Coronary artery (tissue), 2 donors: ENCODE data around the gene ZDHHC11.

ENCODE experiments used
- DNase-seq: peaks from one replicate; pipeline ENCODE4 v3.0.0-alpha.2; 2017; ENCODE audit warnings: low spot score
- H3K27ac ChIP-seq, 2 donors: fragments of 200-600 bp; sonication (generic); one replicate each; pipeline ENCODE4 v1.5.1; 2016 to 2019
- H3K4me3 ChIP-seq: fragments of 200-600 bp; sonication (generic); 2 replicates; pipeline ENCODE4 v1.5.1; 2016; ENCODE audit warnings: mild to moderate bottlenecking, moderate library complexity
- TF ChIP-seq, protein P1 (sequence below): fragments of 200-600 bp; sonication (generic); IDR thresholded peaks from one replicate; pipeline ENCODE4 v1.5.1; 2019; ENCODE audit warnings: antibody characterized with exemption

ZDHHC11 gene

DNA sequence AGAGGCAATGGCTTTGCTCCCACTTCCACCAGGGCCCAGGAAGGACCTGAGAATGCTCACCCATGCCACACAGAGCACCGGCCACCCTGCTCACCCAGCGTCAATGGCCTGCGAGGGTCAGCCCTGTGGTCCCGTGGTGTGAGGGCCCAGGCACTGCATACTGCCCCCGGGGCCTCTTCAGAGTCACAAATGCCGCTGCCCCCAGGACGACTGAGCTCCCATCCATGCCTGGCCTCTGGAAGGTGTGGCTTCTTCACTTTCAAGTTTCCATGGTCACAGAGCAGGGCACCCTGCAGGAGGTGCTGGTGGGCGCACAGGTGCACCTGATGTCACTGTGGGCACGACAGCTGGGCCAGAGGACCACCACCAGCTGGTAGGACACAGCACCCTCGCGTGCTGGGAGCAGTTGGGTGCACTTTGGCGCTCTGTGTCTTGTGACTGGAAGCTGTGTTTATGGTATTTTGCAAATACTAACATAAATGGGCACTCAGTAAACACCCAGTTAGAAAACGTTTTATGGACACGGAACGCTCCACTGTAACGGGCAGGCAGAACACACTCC lies 12.5 kb upstream of the ZDHHC11 start:
- TF ChIP-seq, protein P1, sequence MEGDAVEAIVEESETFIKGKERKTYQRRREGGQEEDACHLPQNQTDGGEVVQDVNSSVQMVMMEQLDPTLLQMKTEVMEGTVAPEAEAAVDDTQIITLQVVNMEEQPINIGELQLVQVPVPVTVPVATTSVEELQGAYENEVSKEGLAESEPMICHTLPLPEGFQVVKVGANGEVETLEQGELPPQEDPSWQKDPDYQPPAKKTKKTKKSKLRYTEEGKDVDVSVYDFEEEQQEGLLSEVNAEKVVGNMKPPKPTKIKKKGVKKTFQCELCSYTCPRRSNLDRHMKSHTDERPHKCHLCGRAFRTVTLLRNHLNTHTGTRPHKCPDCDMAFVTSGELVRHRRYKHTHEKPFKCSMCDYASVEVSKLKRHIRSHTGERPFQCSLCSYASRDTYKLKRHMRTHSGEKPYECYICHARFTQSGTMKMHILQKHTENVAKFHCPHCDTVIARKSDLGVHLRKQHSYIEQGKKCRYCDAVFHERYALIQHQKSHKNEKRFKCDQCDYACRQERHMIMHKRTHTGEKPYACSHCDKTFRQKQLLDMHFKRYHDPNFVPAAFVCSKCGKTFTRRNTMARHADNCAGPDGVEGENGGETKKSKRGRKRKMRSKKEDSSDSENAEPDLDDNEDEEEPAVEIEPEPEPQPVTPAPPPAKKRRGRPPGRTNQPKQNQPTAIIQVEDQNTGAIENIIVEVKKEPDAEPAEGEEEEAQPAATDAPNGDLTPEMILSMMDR, result no peak
- Histone ChIP-seq H3K4me3 (no peak overlapping the region), H3K27ac (no peak overlapping the region)
- DNase-seq, result no peak

DNA sequence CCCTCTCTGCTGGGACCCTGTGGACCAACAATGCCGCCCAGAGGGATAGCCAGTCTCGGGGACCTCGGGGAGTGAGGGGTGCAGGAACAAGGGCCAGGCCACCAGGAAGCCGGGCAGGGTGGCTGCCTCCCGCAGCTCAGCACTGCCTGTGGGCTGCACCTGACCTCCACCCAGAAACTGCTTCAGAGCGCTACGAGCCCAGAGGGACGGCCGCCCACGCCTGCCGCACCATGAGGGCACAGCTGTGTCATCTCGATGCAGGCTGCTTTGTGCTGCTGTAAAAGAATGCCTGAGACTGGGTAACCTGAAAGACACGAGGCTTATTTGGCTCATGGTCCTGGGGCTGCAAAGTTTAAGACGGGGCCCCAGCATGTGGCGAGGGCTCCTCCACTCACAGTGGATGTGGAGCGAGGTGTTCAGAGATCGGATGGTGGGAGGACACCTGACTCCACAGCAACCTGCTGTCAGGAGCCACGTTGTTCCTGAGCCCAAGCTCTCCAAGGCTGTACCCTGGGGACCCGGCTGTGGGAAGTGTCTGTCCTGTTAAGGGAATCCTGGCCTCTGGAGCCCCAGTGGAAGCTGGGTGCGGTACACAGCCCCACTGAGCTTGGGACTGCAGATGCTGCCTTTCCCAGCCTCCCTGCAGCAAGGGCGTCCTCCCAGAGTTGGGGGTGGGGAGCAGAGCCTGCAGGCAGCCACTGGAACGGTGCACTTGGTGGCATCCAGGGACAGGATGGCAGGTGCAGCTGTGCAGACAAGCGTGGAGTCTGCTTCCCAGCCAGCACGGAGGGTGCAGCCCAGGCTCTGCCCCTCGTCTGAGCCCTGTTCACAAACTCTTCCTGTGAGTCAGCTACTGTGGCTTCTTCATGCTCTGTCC lies 11.8 kb upstream of the ZDHHC11 start:
- Histone ChIP-seq H3K27ac (no peak overlapping the region), H3K4me3 (no peak overlapping the region)
- no peak for DNase-seq
- TF ChIP-seq, protein P1, result no peak

DNA sequence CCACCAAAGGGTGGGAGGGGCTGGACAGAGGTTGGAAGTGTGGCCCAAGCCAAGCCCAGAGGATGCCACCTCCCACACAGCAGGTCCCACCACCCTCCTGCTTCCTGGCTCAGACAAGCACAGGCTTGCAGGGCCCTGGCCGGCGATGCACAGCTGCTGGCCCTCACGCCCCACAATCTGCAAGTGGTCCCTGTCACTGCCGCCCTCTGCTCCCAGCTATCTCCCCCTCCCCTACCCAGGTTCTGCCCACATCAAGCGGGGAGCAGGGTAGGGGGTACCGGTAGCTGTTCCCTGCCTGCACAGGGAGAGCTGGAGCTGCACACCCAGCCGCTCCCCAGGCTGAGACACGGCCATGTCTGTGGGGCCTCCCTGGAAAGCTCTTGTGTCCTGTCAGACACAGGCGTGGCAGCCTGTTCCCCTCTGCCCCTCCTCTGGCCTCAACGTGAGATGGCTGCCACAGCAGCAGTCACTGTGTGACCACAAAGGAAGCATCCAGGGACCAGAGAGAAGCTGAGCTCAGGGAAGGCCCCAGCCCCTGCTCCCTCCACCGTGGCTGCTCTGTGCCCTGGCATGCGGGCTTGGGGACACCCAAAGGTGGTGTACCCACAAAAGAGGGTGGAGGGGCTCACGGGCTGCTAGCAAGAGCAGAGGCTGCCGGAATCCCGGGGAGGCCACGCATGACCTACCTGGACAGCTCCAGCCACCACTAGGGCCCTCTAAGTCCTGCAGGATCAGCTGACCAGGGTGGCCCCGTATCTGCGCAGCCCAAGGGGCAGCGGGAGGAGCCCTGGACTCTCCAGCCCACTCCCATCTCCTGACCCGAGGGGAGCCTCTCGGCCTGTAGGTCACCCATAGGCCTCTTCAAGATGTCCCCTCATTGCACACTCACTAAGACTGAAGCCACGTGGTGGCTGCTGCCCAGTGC lies 10.9 kb upstream of the ZDHHC11 start:
- no peak overlapping the region for H3K27ac ChIP-seq
- no peak for DNase-seq
- TF ChIP-seq, protein P1, result no peak
- no peak overlapping the region for H3K4me3 ChIP-seq

DNA sequence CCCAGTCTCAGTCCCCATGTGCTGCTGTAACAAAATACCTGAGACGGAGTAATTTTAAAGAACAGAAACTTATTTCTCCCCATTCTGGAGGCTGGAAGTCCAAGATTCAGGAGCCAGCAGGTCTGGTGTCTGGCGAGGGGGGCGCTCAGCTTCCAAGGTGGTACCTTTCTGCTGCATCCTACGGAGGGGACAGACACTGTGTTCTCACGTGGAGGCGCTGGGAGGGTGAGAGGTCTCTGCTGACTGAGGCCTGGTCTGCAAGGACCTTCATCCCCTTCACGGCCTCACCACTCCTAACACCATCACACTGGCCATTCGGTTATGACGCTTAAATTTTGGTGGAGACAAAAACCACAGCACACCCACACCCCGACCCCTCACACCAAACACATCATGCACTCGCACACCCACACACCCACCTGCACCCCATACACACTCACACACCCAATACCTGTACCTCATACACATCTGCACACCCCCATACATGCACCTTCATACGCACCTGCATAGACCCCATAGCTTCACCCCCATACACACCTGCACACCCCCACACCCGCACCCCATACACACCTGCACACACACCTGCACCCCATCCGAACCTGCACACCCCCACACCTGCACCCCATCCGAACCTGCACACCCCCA lies 9.8 kb upstream of the ZDHHC11 start:
- TF ChIP-seq, protein P1, result no peak
- no peak overlapping the region for H3K4me3 ChIP-seq
- DNase-seq, result no peak
- H3K27ac ChIP-seq, result no peak overlapping the region

DNA sequence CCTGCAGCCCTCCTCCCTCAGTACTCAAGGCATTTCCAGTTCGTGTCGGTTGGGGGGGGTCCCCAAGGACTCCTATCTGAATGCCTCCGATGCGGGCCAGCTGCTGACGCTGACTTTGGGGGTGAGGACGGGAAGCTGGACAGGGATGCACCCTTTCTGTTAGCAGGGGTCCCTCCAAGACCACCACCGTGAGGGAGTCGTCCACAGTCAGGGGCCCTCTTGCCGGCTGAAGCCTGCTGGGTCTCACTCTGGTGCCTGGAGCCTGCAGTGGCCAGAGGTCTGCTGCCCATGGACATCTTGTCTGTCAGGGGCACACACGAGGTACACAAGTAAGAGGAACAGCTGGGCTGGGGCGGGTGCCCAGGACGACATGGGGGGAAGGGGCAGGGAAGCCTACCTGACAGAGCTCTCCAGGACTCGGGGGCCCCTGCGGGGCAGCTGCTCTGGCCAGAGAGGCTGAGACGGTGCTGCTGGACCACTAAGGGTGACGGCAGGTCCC lies 9.1 kb upstream of the ZDHHC11 start:
- no peak for DNase-seq
- TF ChIP-seq, protein P1, result no peak
- Histone ChIP-seq H3K4me3 (no peak overlapping the region), H3K27ac (no peak overlapping the region)

DNA sequence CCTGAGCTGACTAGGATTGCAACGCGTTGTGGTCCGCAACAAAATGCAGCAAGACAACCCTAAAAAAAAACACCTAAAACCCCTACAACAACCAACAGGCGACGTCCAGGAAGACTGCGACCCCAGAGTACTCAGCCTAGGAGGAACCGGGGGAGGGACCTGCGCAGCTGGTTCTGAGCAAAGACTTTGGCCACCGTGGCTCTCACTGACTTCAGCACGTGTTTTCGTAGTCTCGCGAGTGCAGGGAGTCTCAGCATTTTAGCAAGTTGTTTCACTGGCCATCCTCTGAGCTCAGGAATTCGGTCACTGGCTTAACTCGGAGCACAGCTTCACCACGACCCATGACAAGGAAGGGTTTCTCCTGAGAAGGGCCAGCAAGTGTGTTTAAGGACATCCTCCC lies 8.6 kb upstream of the ZDHHC11 start:
- TF ChIP-seq, protein P1, result no peak
- no peak for DNase-seq
- Histone ChIP-seq H3K27ac (no peak overlapping the region), H3K4me3 (no peak overlapping the region)
